Thoracic aorta (tissue), 2 donors: ENCODE data around the gene KPNA6. TPM values are rescaled to one million over a fixed set of nuclear protein-coding genes. Genes with fewer than 3 reads are reported as not detected.

ENCODE experiments used
- ATAC-seq: fragments of 150-250 bp; one replicate; pipeline ENCODE4 v1.8.0; 2017; ENCODE audit warnings: low read depth; ENCODE audit not compliant: insufficient number of reproducible peaks, low FRiP score
- DNase-seq: peaks from one replicate; pipeline ENCODE4 v3.0.0-alpha.2; 2020; ENCODE audit warnings: low spot score
- H3K27ac ChIP-seq, 2 donors: fragments of 200-600 bp; sonication (generic); 1 replicate in 1 of 2; 2 replicates in 1 of 2; pipeline ENCODE4 v1.5.1; 2016; ENCODE audit warnings: mild to moderate bottlenecking in 2 of 2, moderate library complexity in 2 of 2
- H3K27me3 ChIP-seq: fragments of 200-600 bp; sonication (generic); replicated peaks from 2 replicates; pipeline ENCODE4 v1.6.0; 2016; ENCODE audit warnings: mild to moderate bottlenecking; ENCODE audit not compliant: insufficient read depth
- H3K36me3 ChIP-seq: fragments of 200-600 bp; sonication (generic); one replicate; pipeline ENCODE4 v1.5.1; 2016
- H3K4me1 ChIP-seq, 2 donors: fragments of 200-600 bp; sonication (generic); 1 replicate in 1 of 2; 2 replicates in 1 of 2; pipeline versions ENCODE4 v1.5.1 to v1.6.0; 2016; ENCODE audit warnings: low read depth in 2 of 2, mild to moderate bottlenecking in 1 of 2; ENCODE audit not compliant: control insufficient read depth in 1 of 2
- H3K4me3 ChIP-seq: fragments of 200-600 bp; sonication (generic); 2 replicates; pipeline ENCODE4 v1.5.1; 2016; ENCODE audit warnings: mild to moderate bottlenecking
- H3K9me3 ChIP-seq: fragments of 200-600 bp; sonication (generic); 2 replicates; pipeline ENCODE4 v1.5.1; 2016
- total RNA-seq, 2 donors: library from RNA; depleted of rRNA; stranded (reverse); fragments of >200 nt; gene quantifications; one replicate each; pipeline versions ENCODE4 v1.1.0 to v1.2.3, GENCODE V29; 2016
- TF ChIP-seq, protein P1 (sequence below): fragments of 200-600 bp; sonication (generic); IDR thresholded peaks from one replicate; pipeline ENCODE4 v1.5.1; 2019; ENCODE audit warnings: antibody characterized with exemption

Gene KPNA6
- total RNA-seq, 2 donors from 2014 or later = 30.6 to 53.3 TPM

DNA sequence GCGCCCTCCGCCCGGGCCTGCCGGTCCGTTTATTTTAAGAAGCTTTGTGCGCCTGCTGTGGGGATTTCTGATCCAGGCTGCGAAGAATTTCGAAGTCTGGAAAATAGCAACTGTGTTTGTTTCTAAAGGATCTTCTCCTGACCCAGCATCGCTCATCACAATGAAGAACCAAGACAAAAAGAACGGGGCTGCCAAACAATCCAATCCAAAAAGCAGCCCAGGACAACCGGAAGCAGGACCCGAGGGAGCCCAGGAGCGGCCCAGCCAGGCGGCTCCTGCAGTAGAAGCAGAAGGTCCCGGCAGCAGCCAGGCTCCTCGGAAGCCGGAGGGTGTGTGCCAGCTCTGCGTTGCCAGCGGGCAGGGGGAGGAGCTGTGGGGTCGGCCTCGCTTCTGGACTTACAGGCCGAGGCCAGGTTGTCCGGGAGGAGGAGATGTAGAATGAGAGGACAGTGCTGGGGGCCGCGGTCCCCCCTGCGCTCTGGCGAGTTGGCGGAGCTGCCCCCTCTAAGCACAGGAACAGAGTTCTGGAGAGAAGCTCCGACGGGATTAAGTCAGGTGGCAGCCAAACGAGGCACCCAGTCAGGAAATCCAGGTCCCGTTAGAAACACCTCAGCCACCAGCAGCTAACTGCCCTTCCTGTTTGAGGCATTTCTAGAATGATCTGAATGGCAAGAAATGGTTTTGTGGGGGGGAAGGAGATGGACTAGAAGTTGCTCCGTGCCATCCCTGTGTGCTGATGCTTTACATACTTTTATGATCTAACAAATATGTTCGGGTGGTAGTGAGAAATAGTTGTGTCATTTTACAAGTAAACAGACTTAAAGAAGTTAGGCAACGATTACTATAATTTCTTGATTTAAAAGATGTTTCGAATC, 72.6 kb downstream of the KPNA6 start:
- DNase-seq (no peak), ATAC-seq (peak; percentile 21)
- H3K27ac ChIP-seq = peak overlapping the region; percentile 92 to 94
- H3K36me3 ChIP-seq = peaks cover 11% of the 10 kb centered on the region
- peaks cover 20 to 55% of the 10 kb centered on the region in 2 donors for H3K4me1 ChIP-seq
- peak overlapping the region; percentile 82 for H3K4me3 ChIP-seq
- TF ChIP-seq, protein P1, sequence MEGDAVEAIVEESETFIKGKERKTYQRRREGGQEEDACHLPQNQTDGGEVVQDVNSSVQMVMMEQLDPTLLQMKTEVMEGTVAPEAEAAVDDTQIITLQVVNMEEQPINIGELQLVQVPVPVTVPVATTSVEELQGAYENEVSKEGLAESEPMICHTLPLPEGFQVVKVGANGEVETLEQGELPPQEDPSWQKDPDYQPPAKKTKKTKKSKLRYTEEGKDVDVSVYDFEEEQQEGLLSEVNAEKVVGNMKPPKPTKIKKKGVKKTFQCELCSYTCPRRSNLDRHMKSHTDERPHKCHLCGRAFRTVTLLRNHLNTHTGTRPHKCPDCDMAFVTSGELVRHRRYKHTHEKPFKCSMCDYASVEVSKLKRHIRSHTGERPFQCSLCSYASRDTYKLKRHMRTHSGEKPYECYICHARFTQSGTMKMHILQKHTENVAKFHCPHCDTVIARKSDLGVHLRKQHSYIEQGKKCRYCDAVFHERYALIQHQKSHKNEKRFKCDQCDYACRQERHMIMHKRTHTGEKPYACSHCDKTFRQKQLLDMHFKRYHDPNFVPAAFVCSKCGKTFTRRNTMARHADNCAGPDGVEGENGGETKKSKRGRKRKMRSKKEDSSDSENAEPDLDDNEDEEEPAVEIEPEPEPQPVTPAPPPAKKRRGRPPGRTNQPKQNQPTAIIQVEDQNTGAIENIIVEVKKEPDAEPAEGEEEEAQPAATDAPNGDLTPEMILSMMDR = no peak
- no peaks in the 10 kb centered on the region for H3K27me3 ChIP-seq
- no peaks in the 10 kb centered on the region for H3K9me3 ChIP-seq

DNA sequence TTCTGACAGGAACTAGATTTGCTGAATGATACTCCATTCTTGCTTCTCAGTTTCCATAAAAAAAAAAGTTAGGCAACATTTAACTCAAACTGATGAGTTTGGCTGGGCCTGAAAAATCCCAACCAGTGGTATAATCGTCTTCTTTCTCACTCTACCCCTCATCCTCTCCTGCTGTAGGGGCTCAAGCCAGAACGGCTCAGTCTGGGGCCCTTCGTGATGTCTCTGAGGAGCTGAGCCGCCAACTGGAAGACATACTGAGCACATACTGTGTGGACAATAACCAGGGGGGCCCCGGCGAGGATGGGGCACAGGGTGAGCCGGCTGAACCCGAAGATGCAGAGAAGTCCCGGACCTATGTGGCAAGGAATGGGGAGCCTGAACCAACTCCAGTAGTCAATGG, 73.2 kb downstream of the KPNA6 start:
- Histone ChIP-seq H3K4me3 (peak overlapping the region; percentile 82), H3K27me3 (no peaks in the 10 kb centered on the region), H3K36me3 (peaks cover 11% of the 10 kb centered on the region), H3K9me3 (no peaks in the 10 kb centered on the region), H3K4me1 (peaks cover 20 to 55% of the 10 kb centered on the region in 2 donors), H3K27ac (peak overlapping the region in 1 of 2 donors; percentile 92)
- no peak for DNase-seq
- ATAC-seq = no peak
- TF ChIP-seq, protein P1 = no peak

DNA sequence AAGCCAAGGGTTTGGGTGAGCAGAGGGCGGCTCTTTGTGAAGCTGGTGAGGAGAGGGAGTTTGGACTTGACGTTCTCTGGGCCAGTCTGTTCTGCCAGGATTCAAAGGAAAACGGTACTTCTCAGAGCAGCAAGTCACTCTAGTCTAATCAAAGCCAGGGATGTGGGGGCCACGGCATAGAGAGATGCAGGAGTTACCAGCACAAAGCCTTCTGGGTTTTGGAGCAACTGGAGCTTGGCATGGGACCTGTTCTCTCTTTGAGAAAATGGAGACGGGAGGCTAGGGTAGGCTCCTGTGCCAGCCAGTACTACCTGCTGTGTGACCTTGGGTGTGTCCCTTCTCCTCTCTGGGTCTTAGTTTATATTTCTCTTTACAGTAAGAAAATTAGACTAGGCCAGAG, 73.7 kb downstream of the KPNA6 start:
- ATAC-seq = no peak
- no peaks in the 10 kb centered on the region for H3K27me3 ChIP-seq
- peaks cover 11% of the 10 kb centered on the region for H3K36me3 ChIP-seq
- DNase-seq = no peak
- H3K4me3 ChIP-seq = peak overlapping the region; percentile 82
- TF ChIP-seq, protein P1 = no peak
- H3K9me3 ChIP-seq = no peaks in the 10 kb centered on the region
- no peak overlapping the region for H3K27ac ChIP-seq
- peaks cover 20 to 55% of the 10 kb centered on the region in 2 donors for H3K4me1 ChIP-seq

DNA sequence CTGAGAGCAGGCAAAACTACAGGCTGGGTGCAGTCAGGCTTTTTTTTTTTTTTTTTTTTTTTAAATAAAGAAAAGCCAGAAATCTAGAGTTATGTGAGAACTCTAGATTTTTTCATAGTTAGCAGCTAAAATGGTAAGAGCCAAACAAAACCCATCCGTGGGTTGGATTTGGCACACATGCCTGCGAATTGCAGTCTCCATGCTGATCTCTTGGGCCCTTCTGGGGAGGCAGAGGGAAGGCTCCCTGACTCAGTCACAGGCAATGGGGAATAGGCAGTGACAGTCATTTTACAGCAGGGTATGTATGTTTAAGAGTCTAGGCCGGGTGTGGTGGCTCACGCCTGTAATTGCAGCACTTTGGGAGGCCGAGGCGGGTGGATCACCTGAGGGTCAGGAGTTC, 74.2 kb downstream of the KPNA6 start:
- ATAC-seq = no peak
- Histone ChIP-seq H3K9me3 (no peaks in the 10 kb centered on the region), H3K27me3 (no peaks in the 10 kb centered on the region), H3K27ac (no peak overlapping the region), H3K4me3 (peak overlapping the region; percentile 82), H3K4me1 (peaks cover 20 to 55% of the 10 kb centered on the region in 2 donors), H3K36me3 (peaks cover 15% of the 10 kb centered on the region)
- TF ChIP-seq, protein P1 = no peak
- no peak for DNase-seq

DNA sequence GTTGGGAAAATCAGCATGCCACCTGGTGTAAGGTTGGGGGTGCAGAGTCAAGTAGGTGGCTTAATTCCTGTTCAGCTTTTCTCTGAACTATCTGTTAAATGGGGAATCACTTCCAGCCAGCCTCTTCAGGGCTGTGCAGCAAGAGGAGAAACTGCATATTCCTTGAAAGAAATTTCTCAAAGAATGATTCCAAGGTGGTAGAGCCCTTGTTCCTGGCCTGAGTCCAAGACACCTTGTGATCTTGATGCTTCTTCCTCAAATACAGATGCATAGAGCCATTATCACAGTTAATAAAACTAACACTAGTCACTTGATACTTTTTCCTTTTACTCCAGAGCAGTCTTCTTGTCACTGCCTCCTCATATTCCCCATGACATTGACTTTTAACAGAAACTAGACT, 76.8 kb downstream of the KPNA6 start:
- no peak overlapping the region for H3K4me3 ChIP-seq
- H3K36me3 ChIP-seq = peaks cover 41% of the 10 kb centered on the region
- no peaks in the 10 kb centered on the region for H3K9me3 ChIP-seq
- ATAC-seq (no peak), DNase-seq (no peak)
- H3K27me3 ChIP-seq = no peaks in the 10 kb centered on the region
- TF ChIP-seq, protein P1 = no peak
- H3K4me1 ChIP-seq = peaks cover 20 to 46% of the 10 kb centered on the region in 2 donors
- H3K27ac ChIP-seq = no peak overlapping the region
